HCT116 (cell line): ENCODE data around the gene AHSP. TPM values are rescaled to one million over a fixed set of nuclear protein-coding genes. Genes with fewer than 3 reads are reported as not detected.

ENCODE experiments used
- ATAC-seq: fragments of 200-7000 bp; cut with Tn5 transposase; 2 replicates; pipeline ENCODE4 v1.9.1; 2020; ENCODE audit warnings: mild to moderate bottlenecking, moderate library complexity
- BruUV-seq: library from RNA; stranded (reverse); fragments of 400-500 nt; replicated peaks from 2 replicates; lab custom pipeline; 2021; lab: Mats Ljungman, UMichigan
- CTCF ChIA-PET: fragments of 300-600 bp; sonication (Branson Sonifier 250); formaldehyde crosslinking; loops from one replicate; lab custom pipeline; 2021; ENCODE audit warnings: antibody characterized with exemption; lab: Charles Lee
- POLR2A ChIA-PET: fragments of 300-600, 350-600 bp; sonication (Branson Sonifier 250); formaldehyde crosslinking; loops from one replicate; lab custom pipeline; 2021; ENCODE audit warnings: antibody characterized with exemption; lab: Charles Lee
- RAD21 ChIA-PET, 2 experiments: fragments of 300-600 bp; sonication (Branson Sonifier 250); formaldehyde crosslinking; loops; one replicate each; lab custom pipeline; 2023; ENCODE audit warnings: low total read pairs in 2 of 2; ENCODE audit not compliant: uncharacterized antibody in 2 of 2, unreplicated experiment in 2 of 2, low non-redundant PET in 1 of 2; lab: Charles Lee
- DNase-seq: peaks from one replicate; pipeline ENCODE4 v3.0.0-alpha.2; 2010; ENCODE audit warnings: low read depth, low spot score
- H2AFZ ChIP-seq: fragments of 200-600 bp; shearing (Covaris generic), sonication (generic); 2 replicates; pipeline ENCODE4 v1.6.1; 2017; ENCODE audit warnings: low read depth, mixed run types, mixed read lengths, antibody characterized with exemption, low read length; ENCODE audit not compliant: poor library complexity, severe bottlenecking
- H3K27ac ChIP-seq: 2 replicates; pipeline ENCODE4 v1.5.1; 2012; ENCODE audit warnings: low read depth, low read length
- H3K27me3 ChIP-seq: fragments of 200-600 bp; sonication (generic); 2 replicates; pipeline ENCODE4 v1.6.1; 2016; ENCODE audit warnings: mixed run types, low read length, mixed read lengths; ENCODE audit not compliant: insufficient read depth
- H3K36me3 ChIP-seq, 2 experiments: fragments of 200-500 bp in 1 of 2; fragments of 200-600 bp in 1 of 2; sonication (Bioruptor generic) in 1 of 2; sonication (generic) in 1 of 2; 2 replicates each; pipeline versions ENCODE4 v1.5.1 to v1.6.1; 2014 to 2016; ENCODE audit warnings: low read length in 2 of 2, inconsistent platforms in 1 of 2, mixed read lengths in 1 of 2, mixed run types in 1 of 2; ENCODE audit not compliant: insufficient read depth in 2 of 2, control insufficient read depth in 1 of 2
- H3K4me1 ChIP-seq, 2 experiments: fragments of 200-600 bp in 1 of 2; sonication (generic) in 1 of 2; 2 replicates each; pipeline versions ENCODE4 v1.5.1 to v1.6.1; 2012 to 2017; ENCODE audit warnings: low read length in 2 of 2, inconsistent platforms in 1 of 2, mild to moderate bottlenecking in 1 of 2, mixed read lengths in 1 of 2, mixed run types in 1 of 2, moderate library complexity in 1 of 2; ENCODE audit not compliant: insufficient read depth in 2 of 2, control insufficient read depth in 1 of 2
- H3K4me2 ChIP-seq: fragments of 200-600 bp; sonication (generic); 2 replicates; pipeline ENCODE4 v1.6.1; 2017; ENCODE audit warnings: mixed run types, low read length, mixed read lengths
- H3K4me3 ChIP-seq, 2 experiments: fragments of 200-600 bp in 1 of 2; sonication (generic) in 1 of 2; replicated peaks in 1 of 2; 2 replicates each; pipeline ENCODE4 v1.5.1; 2011 to 2016; ENCODE audit warnings: low read length in 2 of 2, control low read depth in 1 of 2, low read depth in 1 of 2, mild to moderate bottlenecking in 1 of 2, mixed read lengths in 1 of 2, mixed run types in 1 of 2
- H3K79me2 ChIP-seq: fragments of 200-600 bp; sonication (generic); 2 replicates; pipeline ENCODE4 v1.6.1; 2017; ENCODE audit warnings: mild to moderate bottlenecking, mixed run types, low read length, moderate library complexity, mixed read lengths; ENCODE audit not compliant: insufficient read depth
- H3K9ac ChIP-seq: fragments of 200-600 bp; sonication (generic); 2 replicates; pipeline ENCODE4 v1.6.1; 2016; ENCODE audit warnings: low read length, mixed read lengths
- H3K9me2 ChIP-seq: fragments of 200-600 bp; sonication (generic), shearing (Covaris generic); 2 replicates; pipeline ENCODE4 v1.6.1; 2017; ENCODE audit warnings: mixed run types, mild to moderate bottlenecking, moderate library complexity; ENCODE audit not compliant: insufficient read depth
- H3K9me3 ChIP-seq, 2 experiments: fragments of 200-500 bp in 1 of 2; fragments of 200-600 bp in 1 of 2; sonication (Bioruptor generic) in 1 of 2; sonication (generic) in 1 of 2; 2 replicates each; pipeline ENCODE4 v1.6.1; 2014 to 2017; ENCODE audit warnings: low read length in 2 of 2, mixed read lengths in 2 of 2, inconsistent platforms in 1 of 2, low read depth in 1 of 2, mild to moderate bottlenecking in 1 of 2, mixed run types in 1 of 2, moderate library complexity in 1 of 2; ENCODE audit not compliant: control insufficient read depth in 1 of 2, insufficient read depth in 1 of 2
- H4K20me1 ChIP-seq: fragments of 200-600 bp; sonication (generic), shearing (Covaris generic); 2 replicates; pipeline ENCODE4 v1.6.1; 2017; ENCODE audit warnings: mixed run types, mild to moderate bottlenecking, moderate library complexity; ENCODE audit not compliant: insufficient read depth
- CEBPB ChIP-seq: IDR thresholded peaks from 2 replicates; pipeline ENCODE4 v1.6.1; 2012; ENCODE audit warnings: low read depth
- EGR1 ChIP-seq: IDR thresholded peaks from 2 replicates; pipeline ENCODE4 v1.6.1; 2012; ENCODE audit warnings: low read depth
- EZH2 ChIP-seq: fragments of 200-600 bp; sonication (generic); IDR thresholded peaks from 2 replicates; pipeline ENCODE4 v1.6.1; 2017; ENCODE audit warnings: antibody characterized with exemption, mixed run types
- POLR2AphosphoS5 ChIP-seq: IDR thresholded peaks from 2 replicates; pipeline ENCODE4 v1.6.1; 2011; ENCODE audit warnings: mild to moderate bottlenecking, low read depth, low read length, moderate library complexity
- SP1 ChIP-seq: IDR thresholded peaks from 2 replicates; pipeline ENCODE4 v1.6.1; 2012; ENCODE audit warnings: low read depth
- ZNF274 ChIP-seq: fragments of 200-500 bp; sonication (Bioruptor generic); IDR thresholded peaks from 2 replicates; pipeline ENCODE4 v1.6.1; 2014; ENCODE audit warnings: mild to moderate bottlenecking, low read depth, low read length, inconsistent platforms
- intact Hi-C: fragments of 100-400 bp; cut with micrococcal nuclease; formaldehyde crosslinking; loops from 2 replicates; pipeline ENCODE4 v1.10.0; 2022
- total RNA-seq: library from RNA; stranded (reverse); gene quantifications from one replicate; pipeline ENCODE4 v1.2.1, GENCODE V29; 2021; ENCODE audit not compliant: unreplicated experiment
- TF ChIP-seq, protein P1 (sequence below): IDR thresholded peaks from 2 replicates; pipeline ENCODE4 v1.6.1; 2011; ENCODE audit warnings: mild to moderate bottlenecking, low read length, moderate library complexity; ENCODE audit not compliant: insufficient replicate concordance; ENCODE audit errors: extremely low read depth
- TF ChIP-seq, protein P2 (sequence below): IDR thresholded peaks from 2 replicates; pipeline ENCODE4 v1.6.1; 2012

Gene AHSP
- total RNA-seq, 1 experiment from 2014 or later: not detected

DNA sequence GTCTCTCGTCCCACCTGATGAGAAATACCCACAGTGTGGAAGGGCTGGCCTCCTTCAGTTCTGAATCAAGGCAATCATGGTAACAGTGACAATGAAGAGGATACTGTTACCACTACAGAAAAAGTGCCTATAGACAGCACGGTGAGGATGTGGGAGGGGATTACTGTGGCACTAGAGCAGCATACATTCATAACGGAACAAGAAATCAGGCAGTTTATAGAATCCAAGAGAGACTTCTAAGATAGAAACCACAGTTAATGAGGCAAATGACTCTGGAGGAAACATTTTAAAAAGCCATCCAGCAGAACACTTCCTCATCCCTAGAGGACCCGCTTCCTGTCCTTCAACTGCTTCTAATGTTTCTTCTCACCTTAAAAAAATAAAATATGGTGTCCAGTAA, 22.2 kb upstream of the AHSP start (continued):
- TF ChIP-seq, protein P1, sequence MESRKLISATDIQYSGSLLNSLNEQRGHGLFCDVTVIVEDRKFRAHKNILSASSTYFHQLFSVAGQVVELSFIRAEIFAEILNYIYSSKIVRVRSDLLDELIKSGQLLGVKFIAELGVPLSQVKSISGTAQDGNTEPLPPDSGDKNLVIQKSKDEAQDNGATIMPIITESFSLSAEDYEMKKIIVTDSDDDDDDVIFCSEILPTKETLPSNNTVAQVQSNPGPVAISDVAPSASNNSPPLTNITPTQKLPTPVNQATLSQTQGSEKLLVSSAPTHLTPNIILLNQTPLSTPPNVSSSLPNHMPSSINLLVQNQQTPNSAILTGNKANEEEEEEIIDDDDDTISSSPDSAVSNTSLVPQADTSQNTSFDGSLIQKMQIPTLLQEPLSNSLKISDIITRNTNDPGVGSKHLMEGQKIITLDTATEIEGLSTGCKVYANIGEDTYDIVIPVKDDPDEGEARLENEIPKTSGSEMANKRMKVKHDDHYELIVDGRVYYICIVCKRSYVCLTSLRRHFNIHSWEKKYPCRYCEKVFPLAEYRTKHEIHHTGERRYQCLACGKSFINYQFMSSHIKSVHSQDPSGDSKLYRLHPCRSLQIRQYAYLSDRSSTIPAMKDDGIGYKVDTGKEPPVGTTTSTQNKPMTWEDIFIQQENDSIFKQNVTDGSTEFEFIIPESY: no peak
- TF ChIP-seq CEBPB (no peak), ZNF274 (no peak), EZH2 (no peak), SP1 (no peak)
- TF ChIP-seq, all 23 proteins: peak for 0

DNA sequence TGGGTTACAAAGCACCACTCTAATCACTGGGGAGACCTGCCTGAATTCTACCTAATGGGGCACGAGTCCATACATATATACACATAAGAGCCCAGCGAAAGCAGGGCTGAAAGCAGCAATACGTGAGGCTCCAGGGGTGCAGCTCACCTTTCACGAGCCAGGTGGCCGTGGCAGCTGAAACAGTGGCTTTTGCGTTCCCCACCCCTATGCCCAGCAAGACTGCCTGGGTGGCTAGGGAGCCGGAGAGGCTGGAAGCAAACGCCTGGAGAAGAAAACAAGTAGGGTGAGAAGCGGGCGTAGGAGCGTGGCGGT, 20.1 kb upstream of the AHSP start:
- CTCF ChIA-PET: no interaction called here
- peak overlapping the region; percentile 97 to 98 for H3K4me3 ChIP-seq
- DNase-seq: no peak
- no TSS peak for BruUV-seq
- H3K9ac ChIP-seq: peak overlapping the region; percentile 96
- intact Hi-C loops: loop anchor here (10.0 kb wide), 1 partner anchor 367 kb away; the partner anchor contains the start of gene ZNF267
- no peaks in the 10 kb centered on the region for H3K9me3 ChIP-seq
- TF ChIP-seq, protein P2, sequence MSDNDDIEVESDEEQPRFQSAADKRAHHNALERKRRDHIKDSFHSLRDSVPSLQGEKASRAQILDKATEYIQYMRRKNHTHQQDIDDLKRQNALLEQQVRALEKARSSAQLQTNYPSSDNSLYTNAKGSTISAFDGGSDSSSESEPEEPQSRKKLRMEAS: no peak
- TF ChIP-seq, protein P1: no peak
- TF ChIP-seq EZH2 (no peak), EGR1 (no peak), POLR2AphosphoS5 (no peak)
- TF ChIP-seq, all 23 proteins: peak for 0
- Histone ChIP-seq H3K27ac (peak overlapping the region; percentile 76), H2AFZ (no peak overlapping the region), H3K4me2 (peak overlapping the region; percentile 78), H3K79me2 (peaks cover 16% of the 10 kb centered on the region), H4K20me1 (no peaks in the 10 kb centered on the region), H3K9me2 (no peaks in the 10 kb centered on the region), H3K36me3 (peaks cover 0 to 3% of the 10 kb centered on the region in 2 experiments; a peak in 1 of 4 replicates), H3K27me3 (no peaks in the 10 kb centered on the region), H3K4me1 (peaks cover 14 to 20% of the 10 kb centered on the region in 2 experiments; a peak in 3 of 4 replicates)
- RAD21 ChIA-PET: no interaction called here
- POLR2A ChIA-PET: interaction anchor here (0.6 to 1.2 kb wide), 2 partner anchors 48 to 408 kb away, joined by 3 to 6 read pairs; no protein-coding TSS in a partner anchor
- ATAC-seq: peak; percentile 43
